SK-N-SH (cell line): Measurements from ENCODE around the gene ZC3HAV1L. TPM values are rescaled to one million over a fixed set of nuclear protein-coding genes. Genes with fewer than 3 reads are reported as not detected.

Source experiments
- CTCF ChIA-PET: fragments of 300-600, 350-600 bp; formaldehyde crosslinking; extraction: SDS; loops from one replicate; lab custom pipeline; 2021; lab: Yijun Ruan, JAX
- POLR2A ChIA-PET: fragments of 350-600 bp; sonication (Branson Sonifier 250); formaldehyde crosslinking; extraction: SDS; loops from one replicate; lab custom pipeline; 2020; ENCODE audit warnings: antibody characterized with exemption, inconsistent platforms; lab: Yijun Ruan, JAX
- DNase-seq: peaks from one replicate; pipeline ENCODE4 v3.0.0; 2012
- H2AFZ ChIP-seq: fragments of 200-600 bp; sonication (generic); 2 replicates; pipeline ENCODE4 v1.8.1; 2016; ENCODE audit warnings: antibody characterized with exemption, mild to moderate bottlenecking, low read depth
- H3F3A ChIP-seq: fragments of 200-600 bp; sonication (generic); replicated peaks from 2 replicates; pipeline ENCODE3; 2016; ENCODE audit warnings: antibody characterized with exemption, mild to moderate bottlenecking; ENCODE audit not compliant: insufficient read depth
- H3K27ac ChIP-seq, 2 experiments: fragments of 200-500 bp in 1 of 2; fragments of 200-600 bp in 1 of 2; sonication (Bioruptor generic) in 1 of 2; sonication (generic), shearing (Covaris generic) in 1 of 2; 2 replicates each; pipeline versions ENCODE4 v1.5.1 to v1.6.1; 2014 to 2016; ENCODE audit warnings: low read depth in 2 of 2, inconsistent platforms in 1 of 2, low read length in 1 of 2, mild to moderate bottlenecking in 1 of 2, mixed read lengths in 1 of 2
- H3K27me3 ChIP-seq: fragments of 200-600 bp; sonication (generic), shearing (Covaris generic); 2 replicates; pipeline ENCODE4 v1.6.1; 2016; ENCODE audit warnings: mixed run types; ENCODE audit not compliant: insufficient read depth
- H3K36me3 ChIP-seq, 2 experiments: fragments of 200-500 bp in 1 of 2; fragments of 200-600 bp in 1 of 2; sonication (Bioruptor generic) in 1 of 2; sonication (generic) in 1 of 2; replicated peaks in 1 of 2; 2 replicates each; pipeline versions ENCODE3 to v1.5.1; 2014 to 2016; ENCODE audit warnings: low read length in 1 of 2, mild to moderate bottlenecking in 1 of 2; ENCODE audit not compliant: insufficient read depth in 2 of 2, control insufficient read depth in 1 of 2
- H3K4me1 ChIP-seq, 2 experiments: fragments of 200-500 bp in 1 of 2; fragments of 200-600 bp in 1 of 2; sonication (Bioruptor generic) in 1 of 2; sonication (generic), shearing (Covaris generic) in 1 of 2; 2 replicates each; pipeline versions ENCODE4 v1.5.1 to v1.6.1; 2014 to 2016; ENCODE audit warnings: low read depth in 1 of 2, low read length in 1 of 2, mixed run types in 1 of 2; ENCODE audit not compliant: insufficient read depth in 2 of 2, control insufficient read depth in 1 of 2
- H3K4me2 ChIP-seq: fragments of 200-600 bp; sonication (generic), shearing (Covaris generic); 2 replicates; pipeline ENCODE4 v1.6.1; 2017; ENCODE audit warnings: mixed run types
- H3K4me3 ChIP-seq, 2 experiments: fragments of 200-500 bp in 1 of 2; fragments of 200-600 bp in 1 of 2; sonication (Bioruptor generic) in 1 of 2; sonication (generic), shearing (Covaris generic) in 1 of 2; 2 replicates each; pipeline versions ENCODE4 v1.5.1 to v1.8.1; 2014 to 2016; ENCODE audit warnings: low read depth in 2 of 2, inconsistent platforms in 1 of 2, low read length in 1 of 2, mild to moderate bottlenecking in 1 of 2, mixed read lengths in 1 of 2, moderate library complexity in 1 of 2
- H3K79me2 ChIP-seq: fragments of 200-600 bp; sonication (generic); 2 replicates; pipeline ENCODE4 v1.8.1; 2017; ENCODE audit warnings: mild to moderate bottlenecking; ENCODE audit not compliant: insufficient read depth
- H3K9ac ChIP-seq: fragments of 200-600 bp; sonication (generic); 2 replicates; pipeline ENCODE4 v1.6.1; 2017; ENCODE audit warnings: mixed run types
- H3K9me2 ChIP-seq: fragments of 200-600 bp; sonication (generic); 2 replicates; pipeline ENCODE4 v1.6.1; 2017; ENCODE audit warnings: mixed run types
- H3K9me3 ChIP-seq: fragments of 200-600 bp; sonication (generic); 2 replicates; pipeline ENCODE4 v1.6.1; 2017; ENCODE audit warnings: mixed run types, mild to moderate bottlenecking, moderate library complexity
- H4K20me1 ChIP-seq: fragments of 200-600 bp; sonication (generic); 2 replicates; pipeline ENCODE4 v1.6.1; 2017; ENCODE audit warnings: mild to moderate bottlenecking, mixed run types; ENCODE audit not compliant: insufficient read depth
- FOSL2 ChIP-seq: IDR thresholded peaks from 2 replicates; pipeline ENCODE4 v1.4.0; 2012; ENCODE audit warnings: low read depth, mild to moderate bottlenecking, moderate library complexity, borderline replicate concordance
- FOXM1 ChIP-seq: IDR thresholded peaks from 2 replicates; pipeline ENCODE4 v1.4.0; 2012; ENCODE audit warnings: low read depth, mild to moderate bottlenecking
- GABPA ChIP-seq: IDR thresholded peaks from 2 replicates; pipeline ENCODE4 v1.4.0; 2012; ENCODE audit warnings: low read depth, mild to moderate bottlenecking
- IRF3 ChIP-seq: fragments of 150-350 bp; IDR thresholded peaks from 2 replicates; pipeline ENCODE4 v1.6.1; 2016; ENCODE audit warnings: mild to moderate bottlenecking, low read depth, low read length
- MEF2A ChIP-seq: IDR thresholded peaks from 2 replicates; pipeline ENCODE4 v1.4.0; 2012; ENCODE audit warnings: low read depth, borderline replicate concordance
- MXI1 ChIP-seq: IDR thresholded peaks from 2 replicates; pipeline ENCODE4 v1.6.1; 2012; ENCODE audit warnings: mild to moderate bottlenecking, low read depth, low read length, improper control_type of control experiment
- PBX3 ChIP-seq: IDR thresholded peaks from 2 replicates; pipeline ENCODE4; 2012
- REST ChIP-seq: IDR thresholded peaks from 2 replicates; pipeline ENCODE4 v1.6.1; 2012; ENCODE audit warnings: mild to moderate bottlenecking, low read depth, low read length, moderate library complexity
- TAF1 ChIP-seq: IDR thresholded peaks from 2 replicates; pipeline ENCODE4 v1.6.1; 2012; ENCODE audit warnings: low read depth, mild to moderate bottlenecking, low read length, moderate library complexity, borderline replicate concordance
- TEAD4 ChIP-seq: IDR thresholded peaks from 2 replicates; pipeline ENCODE4 v1.4.0; 2012; ENCODE audit warnings: mild to moderate bottlenecking, borderline replicate concordance; ENCODE audit not compliant: insufficient read depth
- WGBS: methylation state at CpG from one replicate; pipeline ENCODE4 v1.1.6; 2017; ENCODE audit warnings: low lambda C conversion rate; 5-methylcytosine and 5-hydroxymethylcytosine counted together
- polyA plus RNA-seq, 3 experiments: library from polyadenylated mRNA; depleted of rRNA; stranded (reverse); fragments of >200 nt; gene quantifications; 2 replicates each; pipeline ENCODE4 v1.2.3, GENCODE V29; 2012

The ZC3HAV1L gene
- polyA plus RNA-seq, 1 of the 3 experiments (the other 2 are of a cell fraction) = 9.7 TPM

- peaks cover 4% of the 10 kb centered on the region; the same call in 1 of the 2 replicates for H4K20me1 ChIP-seq
- CTCF ChIA-PET = interaction anchor here (1.0 to 8.7 kb wide), 11 partner anchors 9 to 148 kb away, joined by 3 to 64 read pairs (median 5); no protein-coding TSS in a partner anchor
- peak overlapping the region; percentile 84; the same call in 1 of the 2 replicates for H3K9ac ChIP-seq
- H3F3A ChIP-seq = peaks cover 2% of the 10 kb centered on the region
- TF ChIP-seq FOXM1 = no peak
- peak; percentile 53; the same call in 1 of the 2 replicates for TF ChIP-seq FOSL2
- no peaks in the 10 kb centered on the region for H3K27me3 ChIP-seq
- H3K79me2 ChIP-seq = peaks cover 59% of the 10 kb centered on the region
- no peak overlapping the region for H2AFZ ChIP-seq
- no peak overlapping the region; a peak in 1 of 4 replicates for H3K27ac ChIP-seq
- H3K9me3 ChIP-seq = no peaks in the 10 kb centered on the region
- H3K36me3 ChIP-seq = peaks cover 29 to 48% of the 10 kb centered on the region in 2 experiments
- H3K4me2 ChIP-seq = peak overlapping the region; percentile 87
- DNase-seq = no peak
- WGBS = 69% methylated on average over 5 of the region's 5 CpGs
- no peaks in the 10 kb centered on the region for H3K9me2 ChIP-seq
- POLR2A ChIA-PET = interaction anchor here (1.1 to 1.4 kb wide), 3 partner anchors 48 to 99 kb away, joined by 3 to 7 read pairs (median 5); no protein-coding TSS in a partner anchor
- peaks cover 9 to 20% of the 10 kb centered on the region in 2 experiments; a peak in 3 of 4 replicates for H3K4me1 ChIP-seq
- H3K4me3 ChIP-seq = peak overlapping the region; percentile 69 to 86
Measured at GRCh38 chr7:139034336-139034735, 1.5 kb downstream of the ZC3HAV1L start.

GRCh38 chr7:139033346-139034114, 2.3 kb downstream of the ZC3HAV1L start:
- H3K9me2 ChIP-seq = no peaks in the 10 kb centered on the region
- POLR2A ChIA-PET = interaction anchor here (1.1 kb wide), 1 partner anchor 48 kb away, joined by 7 read pairs; no protein-coding TSS in a partner anchor
- peak overlapping the region in 1 of 2 experiments; percentile 86; a peak in 2 of 4 replicates for H3K4me3 ChIP-seq
- H3K79me2 ChIP-seq = peaks cover 59% of the 10 kb centered on the region
- no peak overlapping the region for H3K27ac ChIP-seq
- TF ChIP-seq IRF3 (no peak), PBX3 (no peak), MEF2A (no peak), GABPA (no peak), TEAD4 (no peak), REST (no peak), TAF1 (no peak), MXI1 (no peak)
- TF ChIP-seq, all 33 proteins: peak for 0
- no peak overlapping the region for H2AFZ ChIP-seq
- no peaks in the 10 kb centered on the region for H3K27me3 ChIP-seq
- no peak overlapping the region for H3K9ac ChIP-seq
- peaks cover 2% of the 10 kb centered on the region for H3F3A ChIP-seq
- peaks cover 35 to 56% of the 10 kb centered on the region in 2 experiments for H3K36me3 ChIP-seq
- H3K9me3 ChIP-seq = no peaks in the 10 kb centered on the region
- peak overlapping the region; percentile 87 for H3K4me2 ChIP-seq
- H3K4me1 ChIP-seq = peaks cover 9 to 20% of the 10 kb centered on the region in 2 experiments; a peak in 3 of 4 replicates
- CTCF ChIA-PET = interaction anchor here (0.6 to 8.7 kb wide), 10 partner anchors 9 to 148 kb away, joined by 3 to 64 read pairs (median 4); no protein-coding TSS in a partner anchor
- WGBS = 94% methylated on average over 6 of the region's 6 CpGs
- peaks cover 4% of the 10 kb centered on the region; the same call in 1 of the 2 replicates for H4K20me1 ChIP-seq
- DNase-seq = no peak
